HCT116 (cell line): ENCODE data around the gene SSTR5. TPM values are rescaled to one million over a fixed set of nuclear protein-coding genes. Genes with fewer than 3 reads are reported as not detected.
A peak's percentile ranks its signal among the peaks of the same experiment; 100 is the strongest.

Experiments used
- ATAC-seq: fragments of 200-7000 bp; cut with Tn5 transposase; 2 replicates; pipeline ENCODE4 v1.9.1; 2020; ENCODE audit warnings: mild to moderate bottlenecking, moderate library complexity
- BruUV-seq: library from RNA; stranded (reverse); fragments of 400-500 nt; replicated peaks from 2 replicates; lab custom pipeline; 2021; lab: Mats Ljungman, UMichigan
- CTCF ChIA-PET: fragments of 300-600 bp; sonication (Branson Sonifier 250); formaldehyde crosslinking; loops from one replicate; lab custom pipeline; 2021; ENCODE audit warnings: antibody characterized with exemption; lab: Charles Lee
- POLR2A ChIA-PET: fragments of 300-600, 350-600 bp; sonication (Branson Sonifier 250); formaldehyde crosslinking; loops from one replicate; lab custom pipeline; 2021; ENCODE audit warnings: antibody characterized with exemption; lab: Charles Lee
- RAD21 ChIA-PET, 2 experiments: fragments of 300-600 bp; sonication (Branson Sonifier 250); formaldehyde crosslinking; loops; one replicate each; lab custom pipeline; 2023; ENCODE audit warnings: low total read pairs in 2 of 2; ENCODE audit not compliant: uncharacterized antibody in 2 of 2, unreplicated experiment in 2 of 2, low non-redundant PET in 1 of 2; lab: Charles Lee
- DNase-seq: peaks from one replicate; pipeline ENCODE4 v3.0.0-alpha.2; 2010; ENCODE audit warnings: low read depth, low spot score
- H2AFZ ChIP-seq: fragments of 200-600 bp; shearing (Covaris generic), sonication (generic); 2 replicates; pipeline ENCODE4 v1.6.1; 2017; ENCODE audit warnings: low read depth, mixed run types, mixed read lengths, antibody characterized with exemption, low read length; ENCODE audit not compliant: poor library complexity, severe bottlenecking
- H3K27ac ChIP-seq: 2 replicates; pipeline ENCODE4 v1.5.1; 2012; ENCODE audit warnings: low read depth, low read length
- H3K27me3 ChIP-seq: fragments of 200-600 bp; sonication (generic); 2 replicates; pipeline ENCODE4 v1.6.1; 2016; ENCODE audit warnings: mixed run types, low read length, mixed read lengths; ENCODE audit not compliant: insufficient read depth
- H3K36me3 ChIP-seq, 2 experiments: fragments of 200-500 bp in 1 of 2; fragments of 200-600 bp in 1 of 2; sonication (Bioruptor generic) in 1 of 2; sonication (generic) in 1 of 2; 2 replicates each; pipeline versions ENCODE4 v1.5.1 to v1.6.1; 2014 to 2016; ENCODE audit warnings: low read length in 2 of 2, inconsistent platforms in 1 of 2, mixed read lengths in 1 of 2, mixed run types in 1 of 2; ENCODE audit not compliant: insufficient read depth in 2 of 2, control insufficient read depth in 1 of 2
- H3K4me1 ChIP-seq, 2 experiments: fragments of 200-600 bp in 1 of 2; sonication (generic) in 1 of 2; 2 replicates each; pipeline versions ENCODE4 v1.5.1 to v1.6.1; 2012 to 2017; ENCODE audit warnings: low read length in 2 of 2, inconsistent platforms in 1 of 2, mild to moderate bottlenecking in 1 of 2, mixed read lengths in 1 of 2, mixed run types in 1 of 2, moderate library complexity in 1 of 2; ENCODE audit not compliant: insufficient read depth in 2 of 2, control insufficient read depth in 1 of 2
- H3K4me2 ChIP-seq: fragments of 200-600 bp; sonication (generic); 2 replicates; pipeline ENCODE4 v1.6.1; 2017; ENCODE audit warnings: mixed run types, low read length, mixed read lengths
- H3K4me3 ChIP-seq, 2 experiments: fragments of 200-600 bp in 1 of 2; sonication (generic) in 1 of 2; replicated peaks in 1 of 2; 2 replicates each; pipeline ENCODE4 v1.5.1; 2011 to 2016; ENCODE audit warnings: low read length in 2 of 2, control low read depth in 1 of 2, low read depth in 1 of 2, mild to moderate bottlenecking in 1 of 2, mixed read lengths in 1 of 2, mixed run types in 1 of 2
- H3K79me2 ChIP-seq: fragments of 200-600 bp; sonication (generic); 2 replicates; pipeline ENCODE4 v1.6.1; 2017; ENCODE audit warnings: mild to moderate bottlenecking, mixed run types, low read length, moderate library complexity, mixed read lengths; ENCODE audit not compliant: insufficient read depth
- H3K9ac ChIP-seq: fragments of 200-600 bp; sonication (generic); 2 replicates; pipeline ENCODE4 v1.6.1; 2016; ENCODE audit warnings: low read length, mixed read lengths
- H3K9me2 ChIP-seq: fragments of 200-600 bp; sonication (generic), shearing (Covaris generic); 2 replicates; pipeline ENCODE4 v1.6.1; 2017; ENCODE audit warnings: mixed run types, mild to moderate bottlenecking, moderate library complexity; ENCODE audit not compliant: insufficient read depth
- H3K9me3 ChIP-seq, 2 experiments: fragments of 200-500 bp in 1 of 2; fragments of 200-600 bp in 1 of 2; sonication (Bioruptor generic) in 1 of 2; sonication (generic) in 1 of 2; 2 replicates each; pipeline ENCODE4 v1.6.1; 2014 to 2017; ENCODE audit warnings: low read length in 2 of 2, mixed read lengths in 2 of 2, inconsistent platforms in 1 of 2, low read depth in 1 of 2, mild to moderate bottlenecking in 1 of 2, mixed run types in 1 of 2, moderate library complexity in 1 of 2; ENCODE audit not compliant: control insufficient read depth in 1 of 2, insufficient read depth in 1 of 2
- H4K20me1 ChIP-seq: fragments of 200-600 bp; sonication (generic), shearing (Covaris generic); 2 replicates; pipeline ENCODE4 v1.6.1; 2017; ENCODE audit warnings: mixed run types, mild to moderate bottlenecking, moderate library complexity; ENCODE audit not compliant: insufficient read depth
- EZH2 ChIP-seq: fragments of 200-600 bp; sonication (generic); IDR thresholded peaks from 2 replicates; pipeline ENCODE4 v1.6.1; 2017; ENCODE audit warnings: antibody characterized with exemption, mixed run types
- RAD21 ChIP-seq: IDR thresholded peaks from 2 replicates; pipeline ENCODE4 v1.6.1; 2012; ENCODE audit warnings: low read depth, mild to moderate bottlenecking
- SP1 ChIP-seq: IDR thresholded peaks from 2 replicates; pipeline ENCODE4 v1.6.1; 2012; ENCODE audit warnings: low read depth
- TCF7L2 ChIP-seq: IDR thresholded peaks from 2 replicates; pipeline ENCODE4 v1.7.0; 2011; ENCODE audit warnings: borderline replicate concordance, inconsistent platforms; ENCODE audit not compliant: insufficient read depth, insufficient read length; ENCODE audit errors: extremely low read depth
- ZNF274 ChIP-seq: fragments of 200-500 bp; sonication (Bioruptor generic); IDR thresholded peaks from 2 replicates; pipeline ENCODE4 v1.6.1; 2014; ENCODE audit warnings: mild to moderate bottlenecking, low read depth, low read length, inconsistent platforms
- intact Hi-C: fragments of 100-400 bp; cut with micrococcal nuclease; formaldehyde crosslinking; loops from 2 replicates; pipeline ENCODE4 v1.10.0; 2022
- total RNA-seq: library from RNA; stranded (reverse); gene quantifications from one replicate; pipeline ENCODE4 v1.2.1, GENCODE V29; 2021; ENCODE audit not compliant: unreplicated experiment
- TF ChIP-seq, protein P1 (sequence below): IDR thresholded peaks from 2 replicates; pipeline ENCODE4 v1.6.1; 2012
- TF ChIP-seq, protein P2 (sequence below), 3 experiments: fragments of 200-600 bp in 1 of 3; sonication (generic) in 1 of 3; IDR thresholded peaks in 2 of 3; conservative IDR thresholded peaks in 1 of 3; 2 replicates each; pipeline ENCODE4 v1.5.1; 2012 to 2017; ENCODE audit warnings: low read depth in 2 of 3, low read length in 2 of 3, antibody characterized with exemption in 1 of 3, borderline replicate concordance in 1 of 3, control low read depth in 1 of 3, mild to moderate bottlenecking in 1 of 3, mixed read lengths in 1 of 3, mixed run types in 1 of 3, moderate library complexity in 1 of 3; ENCODE audit not compliant: insufficient read depth in 1 of 3
- TF ChIP-seq, protein P3 (sequence below): IDR thresholded peaks from 2 replicates; pipeline ENCODE4 v1.6.1; 2011; ENCODE audit warnings: mild to moderate bottlenecking, low read length, moderate library complexity; ENCODE audit not compliant: insufficient replicate concordance; ENCODE audit errors: extremely low read depth
- TF ChIP-seq, protein P4 (sequence below): IDR thresholded peaks from 2 replicates; pipeline ENCODE4 v1.6.1; 2012; ENCODE audit warnings: low read depth

Gene SSTR5
- total RNA-seq, 1 experiment from 2014 or later: 7.2 TPM

DNA sequence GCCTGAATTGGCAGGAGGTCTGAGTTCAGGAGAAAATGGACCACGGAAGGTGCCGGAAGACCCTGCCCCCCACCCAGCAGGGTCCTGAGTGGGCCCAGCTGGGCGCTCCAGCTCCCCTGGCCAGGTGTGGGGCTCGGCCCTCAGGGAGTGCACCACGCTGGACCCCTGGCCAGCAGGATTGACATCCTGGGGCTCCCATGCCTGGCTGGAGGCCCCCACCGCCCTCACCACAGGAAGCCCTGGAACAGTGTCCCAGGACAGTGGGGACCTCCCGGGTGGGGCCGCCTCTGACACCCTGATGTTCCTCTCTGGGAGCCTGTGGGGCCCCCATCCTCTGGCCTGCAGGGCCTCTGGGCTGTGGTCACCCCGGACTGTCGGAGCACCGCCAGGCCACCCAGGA lies 52.2 kb downstream of the SSTR5 start:
- ATAC-seq (no peak), DNase-seq (no peak)
- RAD21 ChIA-PET: no interaction called here
- CTCF ChIA-PET: interaction anchor here (1.2 to 1.5 kb wide), 2 partner anchors 22 to 69 kb away, joined by 3 read pairs; no protein-coding TSS in a partner anchor
- no peak overlapping the region; the same call in 1 of the 2 replicates for H3K27ac ChIP-seq
- no TSS peak for BruUV-seq
- H3K79me2 ChIP-seq: no peaks in the 10 kb centered on the region
- no peaks in the 10 kb centered on the region for H3K9me2 ChIP-seq
- no peaks in the 10 kb centered on the region for H3K9me3 ChIP-seq
- TF ChIP-seq SP1: no peak
- no peak for TF ChIP-seq RAD21
- TF ChIP-seq ZNF274: no peak
- TF ChIP-seq, protein P1, sequence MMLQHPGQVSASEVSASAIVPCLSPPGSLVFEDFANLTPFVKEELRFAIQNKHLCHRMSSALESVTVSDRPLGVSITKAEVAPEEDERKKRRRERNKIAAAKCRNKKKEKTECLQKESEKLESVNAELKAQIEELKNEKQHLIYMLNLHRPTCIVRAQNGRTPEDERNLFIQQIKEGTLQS: no peak
- TF ChIP-seq, protein P2, sequence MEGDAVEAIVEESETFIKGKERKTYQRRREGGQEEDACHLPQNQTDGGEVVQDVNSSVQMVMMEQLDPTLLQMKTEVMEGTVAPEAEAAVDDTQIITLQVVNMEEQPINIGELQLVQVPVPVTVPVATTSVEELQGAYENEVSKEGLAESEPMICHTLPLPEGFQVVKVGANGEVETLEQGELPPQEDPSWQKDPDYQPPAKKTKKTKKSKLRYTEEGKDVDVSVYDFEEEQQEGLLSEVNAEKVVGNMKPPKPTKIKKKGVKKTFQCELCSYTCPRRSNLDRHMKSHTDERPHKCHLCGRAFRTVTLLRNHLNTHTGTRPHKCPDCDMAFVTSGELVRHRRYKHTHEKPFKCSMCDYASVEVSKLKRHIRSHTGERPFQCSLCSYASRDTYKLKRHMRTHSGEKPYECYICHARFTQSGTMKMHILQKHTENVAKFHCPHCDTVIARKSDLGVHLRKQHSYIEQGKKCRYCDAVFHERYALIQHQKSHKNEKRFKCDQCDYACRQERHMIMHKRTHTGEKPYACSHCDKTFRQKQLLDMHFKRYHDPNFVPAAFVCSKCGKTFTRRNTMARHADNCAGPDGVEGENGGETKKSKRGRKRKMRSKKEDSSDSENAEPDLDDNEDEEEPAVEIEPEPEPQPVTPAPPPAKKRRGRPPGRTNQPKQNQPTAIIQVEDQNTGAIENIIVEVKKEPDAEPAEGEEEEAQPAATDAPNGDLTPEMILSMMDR (IDR thresholded peaks at IDR 0.05 in 2 of 3, conservative IDR thresholded peaks at IDR 0.05 in 1 of 3; ENCODE audit: borderline replicate concordance in 1 of 3, insufficient read depth in 1 of 3, low read depth in 2 of 3, low read length in 2 of 3): no peak
- TF ChIP-seq, protein P3, sequence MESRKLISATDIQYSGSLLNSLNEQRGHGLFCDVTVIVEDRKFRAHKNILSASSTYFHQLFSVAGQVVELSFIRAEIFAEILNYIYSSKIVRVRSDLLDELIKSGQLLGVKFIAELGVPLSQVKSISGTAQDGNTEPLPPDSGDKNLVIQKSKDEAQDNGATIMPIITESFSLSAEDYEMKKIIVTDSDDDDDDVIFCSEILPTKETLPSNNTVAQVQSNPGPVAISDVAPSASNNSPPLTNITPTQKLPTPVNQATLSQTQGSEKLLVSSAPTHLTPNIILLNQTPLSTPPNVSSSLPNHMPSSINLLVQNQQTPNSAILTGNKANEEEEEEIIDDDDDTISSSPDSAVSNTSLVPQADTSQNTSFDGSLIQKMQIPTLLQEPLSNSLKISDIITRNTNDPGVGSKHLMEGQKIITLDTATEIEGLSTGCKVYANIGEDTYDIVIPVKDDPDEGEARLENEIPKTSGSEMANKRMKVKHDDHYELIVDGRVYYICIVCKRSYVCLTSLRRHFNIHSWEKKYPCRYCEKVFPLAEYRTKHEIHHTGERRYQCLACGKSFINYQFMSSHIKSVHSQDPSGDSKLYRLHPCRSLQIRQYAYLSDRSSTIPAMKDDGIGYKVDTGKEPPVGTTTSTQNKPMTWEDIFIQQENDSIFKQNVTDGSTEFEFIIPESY: no peak
- TF ChIP-seq TCF7L2: no peak
- TF ChIP-seq, protein P4, sequence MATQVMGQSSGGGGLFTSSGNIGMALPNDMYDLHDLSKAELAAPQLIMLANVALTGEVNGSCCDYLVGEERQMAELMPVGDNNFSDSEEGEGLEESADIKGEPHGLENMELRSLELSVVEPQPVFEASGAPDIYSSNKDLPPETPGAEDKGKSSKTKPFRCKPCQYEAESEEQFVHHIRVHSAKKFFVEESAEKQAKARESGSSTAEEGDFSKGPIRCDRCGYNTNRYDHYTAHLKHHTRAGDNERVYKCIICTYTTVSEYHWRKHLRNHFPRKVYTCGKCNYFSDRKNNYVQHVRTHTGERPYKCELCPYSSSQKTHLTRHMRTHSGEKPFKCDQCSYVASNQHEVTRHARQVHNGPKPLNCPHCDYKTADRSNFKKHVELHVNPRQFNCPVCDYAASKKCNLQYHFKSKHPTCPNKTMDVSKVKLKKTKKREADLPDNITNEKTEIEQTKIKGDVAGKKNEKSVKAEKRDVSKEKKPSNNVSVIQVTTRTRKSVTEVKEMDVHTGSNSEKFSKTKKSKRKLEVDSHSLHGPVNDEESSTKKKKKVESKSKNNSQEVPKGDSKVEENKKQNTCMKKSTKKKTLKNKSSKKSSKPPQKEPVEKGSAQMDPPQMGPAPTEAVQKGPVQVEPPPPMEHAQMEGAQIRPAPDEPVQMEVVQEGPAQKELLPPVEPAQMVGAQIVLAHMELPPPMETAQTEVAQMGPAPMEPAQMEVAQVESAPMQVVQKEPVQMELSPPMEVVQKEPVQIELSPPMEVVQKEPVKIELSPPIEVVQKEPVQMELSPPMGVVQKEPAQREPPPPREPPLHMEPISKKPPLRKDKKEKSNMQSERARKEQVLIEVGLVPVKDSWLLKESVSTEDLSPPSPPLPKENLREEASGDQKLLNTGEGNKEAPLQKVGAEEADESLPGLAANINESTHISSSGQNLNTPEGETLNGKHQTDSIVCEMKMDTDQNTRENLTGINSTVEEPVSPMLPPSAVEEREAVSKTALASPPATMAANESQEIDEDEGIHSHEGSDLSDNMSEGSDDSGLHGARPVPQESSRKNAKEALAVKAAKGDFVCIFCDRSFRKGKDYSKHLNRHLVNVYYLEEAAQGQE: no peak
- TF ChIP-seq EZH2: no peak
- H3K27me3 ChIP-seq: no peaks in the 10 kb centered on the region
- no peak overlapping the region for H3K9ac ChIP-seq
- intact Hi-C loops: no loop called here
- H3K4me1 ChIP-seq: peaks cover 12 to 13% of the 10 kb centered on the region in 2 experiments; a peak in 3 of 4 replicates
- POLR2A ChIA-PET: no interaction called here
- peak overlapping the region; percentile 41; the same call in 1 of the 2 replicates for H3K4me2 ChIP-seq
- no peaks in the 10 kb centered on the region for H3K36me3 ChIP-seq
- H3K4me3 ChIP-seq: no peak overlapping the region
- H2AFZ ChIP-seq: no peak overlapping the region
- H4K20me1 ChIP-seq: no peaks in the 10 kb centered on the region
